Ovary (tissue), 9 donors: ENCODE results near the gene HMG20B. TPM values are rescaled to one million over a fixed set of nuclear protein-coding genes. Genes with fewer than 3 reads are reported as not detected.

Source experiments
- DNase-seq, 5 donors: peaks; one replicate each; pipeline ENCODE4 v3.0.0-alpha.2; 2019 to 2020
- H3K27ac ChIP-seq, 2 donors: fragments of 200-600 bp; one replicate each; pipeline versions ENCODE4 v1.5.1 to v1.8.0; 2019 to 2022
- H3K27me3 ChIP-seq: fragments of 200-600 bp; one replicate; pipeline ENCODE4 v1.8.0; 2022
- H3K36me3 ChIP-seq: fragments of 200-600 bp; sonication (generic); one replicate; pipeline ENCODE4 v1.5.1; 2019
- H3K4me1 ChIP-seq: one replicate; pipeline ENCODE4 v1.8.1; 2013; ENCODE audit warnings: mild to moderate bottlenecking, moderate library complexity; ENCODE audit not compliant: insufficient read depth
- H3K4me3 ChIP-seq: fragments of 200-600 bp; sonication (generic); one replicate; pipeline ENCODE4 v1.5.1; 2017
- H3K9me3 ChIP-seq, 2 donors: fragments of 200-600 bp in 1 of 2; sonication (generic) in 1 of 2; one replicate each; pipeline versions ENCODE4 v1.5.1 to v1.8.1; 2013 to 2019; ENCODE audit warnings: mild to moderate bottlenecking in 1 of 2, moderate library complexity in 1 of 2
- EP300 ChIP-seq: sonication (generic); formaldehyde crosslinking; IDR thresholded peaks from one replicate; pipeline ENCODE4 v1.6.1; 2017; ENCODE audit warnings: antibody characterized with exemption
- POLR2A ChIP-seq: fragments of 450-650 bp; IDR thresholded peaks from one replicate; pipeline ENCODE4 v1.6.1; 2017; ENCODE audit warnings: antibody characterized with exemption, mild to moderate bottlenecking, moderate library complexity
- WGBS, 3 donors: extraction: QIAGEN DNeasy Blood & Tissue Kit in 1 of 3; methylation state at CpG; one replicate each; pipeline versions ENCODE4 v1.1.5 to v1.1.7; 2013 to 2017; 5-methylcytosine and 5-hydroxymethylcytosine counted together
- intact Hi-C, 4 donors: fragments of 100-400 bp; cut with DNase I; formaldehyde crosslinking; loops; one replicate each; pipeline versions ENCODE4 v1.11.0 to v1.15.1; 2022 to 2023
- polyA plus RNA-seq, 2 donors: library from polyadenylated mRNA; stranded (reverse); fragments of 200-250 nt in 1 of 2; fragments of 350-450 nt in 1 of 2; fragmentation: Illumina TruSeq in 1 of 2; extraction: RNeasy Lipid Tissue Mini Kit (QIAGEN cat#74804) in 1 of 2; gene quantifications; one replicate each; pipeline ENCODE4 v1.2.3, GENCODE V29; 2013 to 2014
- total RNA-seq, 7 donors: library from RNA; depleted of rRNA in 2 of 7; stranded (reverse); fragments of >200 nt in 2 of 7; fragmentation: NEBNext Ultra II Directional in 3 of 7; extraction: Animal tissue kit (Norgen Biotek cat#: 25700) in 3 of 7; gene quantifications; one replicate each; pipeline versions ENCODE4 v1.1.0 to v1.2.4, GENCODE V29; 2016 to 2023
- TF ChIP-seq, protein P1 (sequence below), 3 donors: fragments of 450-650 bp in 2 of 3; fragments of 200-600 bp in 1 of 3; IDR thresholded peaks; one replicate each; pipeline versions ENCODE4 v1.5.1 to v1.8.0; 2016 to 2022; ENCODE audit warnings: antibody characterized with exemption in 3 of 3, mild to moderate bottlenecking in 1 of 3
- donor health status: DM: no; HTN: no; CAD: no; lungs with moderate emphysema.
- donor health status: DM: no; HTN: no; CAD: no.
- donor health status: Bipolar disorder and iron deficiency.
- donor health status: DM: yes; HTN: yes; CAD: no.
- donor health status: DM: no; HTN: no; CAD: no.
- donor health status: DM: yes; HTN: yes; CAD: no.

HMG20B gene
- total and polyA plus RNA-seq, 9 donors: 33.2 to 109 (median 60.3) TPM

DNA sequence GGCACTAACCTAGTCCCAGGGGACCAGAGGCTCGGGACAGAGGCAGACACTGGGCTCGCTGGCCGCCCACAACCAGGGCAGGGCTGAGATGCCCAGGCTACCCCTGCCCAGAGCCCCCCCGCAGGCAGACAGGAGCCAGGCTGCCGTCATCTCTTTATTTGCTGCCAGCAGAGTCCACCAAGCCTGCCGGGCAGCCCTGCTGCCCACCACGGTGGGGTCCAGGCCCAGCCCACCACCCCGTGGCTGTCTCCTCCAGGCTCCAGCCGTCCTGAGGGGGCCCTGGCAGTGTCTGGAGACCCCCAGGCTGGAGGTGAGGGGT is 28.7 kb upstream of the HMG20B start:
- DNase-seq: no peak
- intact Hi-C loops: loop anchor here in 1 of 4 donors (10.0 kb wide), 1 partner anchor 71 kb away; no protein-coding TSS in a partner anchor
- Histone ChIP-seq H3K4me1 (no peaks in the 10 kb centered on the region), H3K4me3 (no peak overlapping the region), H3K36me3 (no peaks in the 10 kb centered on the region), H3K27ac (no peak overlapping the region), H3K27me3 (no peaks in the 10 kb centered on the region), H3K9me3 (no peaks in the 10 kb centered on the region)
- 75 to 80% (median 80%) methylated on average over 9 of the region's 9 CpGs for WGBS, 3 donors
- TF ChIP-seq EP300 (no peak), POLR2A (no peak)
- TF ChIP-seq, protein P1, sequence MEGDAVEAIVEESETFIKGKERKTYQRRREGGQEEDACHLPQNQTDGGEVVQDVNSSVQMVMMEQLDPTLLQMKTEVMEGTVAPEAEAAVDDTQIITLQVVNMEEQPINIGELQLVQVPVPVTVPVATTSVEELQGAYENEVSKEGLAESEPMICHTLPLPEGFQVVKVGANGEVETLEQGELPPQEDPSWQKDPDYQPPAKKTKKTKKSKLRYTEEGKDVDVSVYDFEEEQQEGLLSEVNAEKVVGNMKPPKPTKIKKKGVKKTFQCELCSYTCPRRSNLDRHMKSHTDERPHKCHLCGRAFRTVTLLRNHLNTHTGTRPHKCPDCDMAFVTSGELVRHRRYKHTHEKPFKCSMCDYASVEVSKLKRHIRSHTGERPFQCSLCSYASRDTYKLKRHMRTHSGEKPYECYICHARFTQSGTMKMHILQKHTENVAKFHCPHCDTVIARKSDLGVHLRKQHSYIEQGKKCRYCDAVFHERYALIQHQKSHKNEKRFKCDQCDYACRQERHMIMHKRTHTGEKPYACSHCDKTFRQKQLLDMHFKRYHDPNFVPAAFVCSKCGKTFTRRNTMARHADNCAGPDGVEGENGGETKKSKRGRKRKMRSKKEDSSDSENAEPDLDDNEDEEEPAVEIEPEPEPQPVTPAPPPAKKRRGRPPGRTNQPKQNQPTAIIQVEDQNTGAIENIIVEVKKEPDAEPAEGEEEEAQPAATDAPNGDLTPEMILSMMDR (IDR thresholded peaks at IDR 0.05): no peak

DNA sequence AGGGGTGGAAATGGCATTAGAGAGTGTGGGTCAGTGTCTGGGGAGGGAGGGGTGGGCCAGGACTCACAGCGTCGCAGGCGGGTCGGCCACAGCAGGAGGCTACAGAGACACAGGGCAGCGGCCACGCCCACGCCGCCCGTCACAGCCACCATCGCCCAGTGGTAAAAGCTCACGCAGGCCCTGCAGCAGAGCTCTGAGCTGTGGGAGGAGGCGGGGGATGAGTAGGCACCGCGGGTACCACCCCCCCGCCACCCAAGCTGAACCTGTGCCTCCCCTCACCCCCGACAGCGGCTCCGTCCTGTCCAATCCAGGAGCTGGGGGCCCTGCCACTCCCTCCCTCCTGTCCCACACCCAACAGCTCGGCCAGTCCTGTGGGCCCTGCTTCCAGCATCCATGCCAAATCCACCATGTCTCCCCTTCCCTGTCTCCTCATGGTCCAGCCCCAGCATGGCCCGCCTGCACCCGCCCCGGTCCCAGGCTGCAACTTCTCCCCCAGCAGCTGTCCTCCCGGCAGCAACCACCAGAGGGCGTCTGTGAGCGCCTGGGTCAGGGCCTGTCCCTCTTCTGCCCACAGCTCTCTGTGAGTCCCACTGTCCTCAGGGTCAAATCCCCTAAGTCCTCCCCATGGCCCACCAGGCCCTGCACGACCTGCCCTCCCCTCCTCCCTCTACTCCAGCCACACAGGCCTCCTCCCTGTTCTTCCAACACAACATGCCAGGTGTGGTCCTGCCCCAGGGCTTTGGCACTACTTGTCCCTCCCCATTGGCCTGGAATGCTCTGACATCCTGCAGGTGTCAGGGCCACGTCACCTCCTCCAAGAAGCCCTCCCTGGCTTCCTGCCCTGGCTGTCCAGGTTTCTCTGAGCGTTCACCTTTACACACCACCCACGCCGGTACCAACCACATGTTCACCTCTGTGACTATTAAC is 27.7 kb upstream of the HMG20B start:
- H3K27me3 ChIP-seq: no peaks in the 10 kb centered on the region
- intact Hi-C loops: loop anchor here in 2 of 4 donors (5.0 to 10.0 kb wide), 2 partner anchors 70 to 72 kb away; no protein-coding TSS in a partner anchor
- no peaks in the 10 kb centered on the region for H3K9me3 ChIP-seq
- TF ChIP-seq POLR2A: no peak
- TF ChIP-seq, protein P1 (IDR thresholded peaks at IDR 0.05): peak; percentile 66 to 81 (median 74)
- H3K4me3 ChIP-seq: no peak overlapping the region
- H3K36me3 ChIP-seq: no peaks in the 10 kb centered on the region
- peak; percentile 49 to 82 (median 69) for DNase-seq
- no peaks in the 10 kb centered on the region for H3K4me1 ChIP-seq
- WGBS, 3 donors: 59 to 64% (median 60%) methylated on average over 28 to 30 of the region's 30 CpGs
- H3K27ac ChIP-seq: no peak overlapping the region

DNA sequence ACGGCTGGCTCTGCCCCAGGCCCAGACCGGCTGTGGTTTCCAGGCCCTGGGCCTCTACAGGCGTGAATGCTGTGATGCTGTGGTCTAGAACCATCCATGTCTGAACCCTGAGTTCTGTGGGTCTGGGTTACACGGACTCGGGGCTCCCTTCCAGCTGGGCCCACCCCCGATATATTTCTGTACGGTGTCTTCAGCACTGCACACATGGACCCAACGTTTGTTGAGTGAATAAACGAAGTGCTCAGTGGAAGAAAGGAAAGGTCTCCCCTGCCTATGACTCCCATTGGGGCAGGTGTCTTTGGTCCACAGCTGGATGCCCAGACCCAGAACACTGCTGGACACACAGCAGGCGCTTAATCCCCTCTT is 27.1 kb upstream of the HMG20B start:
- H3K4me3 ChIP-seq: no peak overlapping the region
- no peak for DNase-seq
- no peaks in the 10 kb centered on the region for H3K36me3 ChIP-seq
- H3K27ac ChIP-seq: no peak overlapping the region
- intact Hi-C loops: loop anchor here in 2 of 4 donors (5.0 to 10.0 kb wide), 2 partner anchors 69 to 72 kb away; no protein-coding TSS in a partner anchor
- H3K27me3 ChIP-seq: no peaks in the 10 kb centered on the region
- H3K4me1 ChIP-seq: no peaks in the 10 kb centered on the region
- 64 to 67% (median 67%) methylated on average over 10 of the region's 10 CpGs for WGBS, 3 donors
- no peaks in the 10 kb centered on the region for H3K9me3 ChIP-seq
- TF ChIP-seq, protein P1 (IDR thresholded peaks at IDR 0.05): no peak
- TF ChIP-seq EP300 (no peak), POLR2A (no peak)

DNA sequence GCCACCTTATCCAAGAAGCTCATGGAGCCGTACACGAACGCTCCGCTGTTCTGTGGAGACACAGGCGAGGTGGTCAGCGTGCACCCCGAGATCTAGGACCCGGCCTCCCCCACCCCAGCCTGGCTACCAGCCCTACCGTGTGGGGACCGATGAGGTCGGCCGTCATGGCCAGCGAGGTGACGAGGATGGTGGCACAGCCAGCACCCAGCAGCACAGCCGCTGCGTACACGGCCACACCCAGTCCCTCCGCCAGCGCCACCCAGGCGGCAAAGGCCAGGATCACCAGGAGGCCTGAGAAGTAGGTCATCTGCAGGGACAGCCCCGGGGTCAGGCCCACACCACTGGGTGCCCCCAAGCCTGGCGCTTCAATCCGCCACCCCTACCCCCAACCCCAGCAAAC is 26.6 kb upstream of the HMG20B start:
- Histone ChIP-seq H3K4me3 (no peak overlapping the region), H3K9me3 (no peaks in the 10 kb centered on the region), H3K4me1 (no peaks in the 10 kb centered on the region), H3K27ac (no peak overlapping the region), H3K36me3 (no peaks in the 10 kb centered on the region), H3K27me3 (no peaks in the 10 kb centered on the region)
- DNase-seq: peak in 2 of 5 donors; percentile 29 to 32
- intact Hi-C loops: loop anchor here in 2 of 4 donors (5.0 to 10.0 kb wide), 2 partner anchors 69 to 71 kb away; no protein-coding TSS in a partner anchor
- WGBS, 3 donors: 86 to 91% (median 87%) methylated on average over 21 to 23 of the region's 23 CpGs
- TF ChIP-seq, protein P1 (IDR thresholded peaks at IDR 0.05): no peak
- TF ChIP-seq POLR2A: no peak
- TF ChIP-seq EP300: no peak
